Calu3 (cell line): Measurements from ENCODE around the gene IQSEC3. TPM values are rescaled to one million over a fixed set of nuclear protein-coding genes. Genes with fewer than 3 reads are reported as not detected.

Experiments used
- BruUV-seq: library from RNA; stranded (reverse); fragments of 400-500 nt; replicated peaks from 2 replicates; lab custom pipeline; 2021; lab: Mats Ljungman, UMichigan
- CTCF ChIA-PET: fragments of 300-600 bp; sonication (Branson Sonifier 250); formaldehyde crosslinking; loops from one replicate; lab custom pipeline; 2022; ENCODE audit warnings: antibody characterized with exemption; lab: Charles Lee
- DNase-seq: peaks from one replicate; pipeline ENCODE4 v3.0.0; 2022
- H3K27ac Mint-ChIP-seq: one replicate; pipeline ENCODE4 v1.8.0; 2022; ENCODE audit warnings: mixed read lengths; ENCODE audit not compliant: unreplicated experiment
- H3K27me3 Mint-ChIP-seq: one replicate; pipeline ENCODE4 v1.8.0; 2022; ENCODE audit warnings: mixed read lengths; ENCODE audit not compliant: unreplicated experiment
- H3K36me3 Mint-ChIP-seq: one replicate; pipeline ENCODE4 v1.8.0; 2022; ENCODE audit warnings: mild to moderate bottlenecking, moderate library complexity, mixed read lengths; ENCODE audit not compliant: insufficient read depth, unreplicated experiment
- H3K4me1 Mint-ChIP-seq: one replicate; pipeline ENCODE4 v1.8.0; 2022; ENCODE audit warnings: mild to moderate bottlenecking, low read depth, mixed read lengths; ENCODE audit not compliant: unreplicated experiment
- H3K4me3 Mint-ChIP-seq: one replicate; pipeline ENCODE4 v1.8.0; 2022; ENCODE audit warnings: mild to moderate bottlenecking, low read depth, moderate library complexity, mixed read lengths; ENCODE audit not compliant: unreplicated experiment
- H3K9me3 Mint-ChIP-seq: one replicate; pipeline ENCODE4 v1.8.0; 2022; ENCODE audit warnings: low read depth, mixed read lengths; ENCODE audit not compliant: unreplicated experiment
- CTCF ChIP-seq: fragments of 200-600 bp; IDR thresholded peaks from one replicate; pipeline ENCODE4 v1.8.0; 2022; ENCODE audit warnings: antibody characterized with exemption; ENCODE audit not compliant: unreplicated experiment
- intact Hi-C: fragments of 100-400 bp; cut with micrococcal nuclease; formaldehyde crosslinking; loops from one replicate; pipeline ENCODE4 v1.10.0; 2022; ENCODE audit not compliant: unreplicated experiment
- total RNA-seq: library from RNA; stranded (reverse); gene quantifications from 2 replicates; pipeline ENCODE4 v1.2.3, GENCODE V29; 2022

Gene IQSEC3
- total RNA-seq, 1 experiment from 2014 or later: not detected

- DNase-seq: no peak
- peaks cover 25% of the 10 kb centered on the region for H3K27me3 Mint-ChIP-seq
- peaks cover 19% of the 10 kb centered on the region for H3K4me1 Mint-ChIP-seq
- TF ChIP-seq CTCF: no peak
- no TSS peak for BruUV-seq
- no peak overlapping the region for H3K27ac Mint-ChIP-seq
- no peak overlapping the region for H3K4me3 Mint-ChIP-seq
- H3K9me3 Mint-ChIP-seq: no peaks in the 10 kb centered on the region
- H3K36me3 Mint-ChIP-seq: no peaks in the 10 kb centered on the region
- CTCF ChIA-PET: no interaction called here
- intact Hi-C loops: no loop called here
Observed at GRCh38 chr12:179885-180284, 113.3 kb downstream of the IQSEC3 start.

GRCh38 chr12:180445-180844, 113.9 kb downstream of the IQSEC3 start:
- TF ChIP-seq CTCF: no peak
- BruUV-seq: no TSS peak
- Mint-ChIP-seq H3K4me1 (peaks cover 19% of the 10 kb centered on the region), H3K27me3 (peaks cover 31% of the 10 kb centered on the region), H3K4me3 (no peak overlapping the region), H3K9me3 (no peaks in the 10 kb centered on the region), H3K27ac (no peak overlapping the region), H3K36me3 (no peaks in the 10 kb centered on the region)
- CTCF ChIA-PET: no interaction called here
- intact Hi-C loops: no loop called here
- no peak for DNase-seq

DNA sequence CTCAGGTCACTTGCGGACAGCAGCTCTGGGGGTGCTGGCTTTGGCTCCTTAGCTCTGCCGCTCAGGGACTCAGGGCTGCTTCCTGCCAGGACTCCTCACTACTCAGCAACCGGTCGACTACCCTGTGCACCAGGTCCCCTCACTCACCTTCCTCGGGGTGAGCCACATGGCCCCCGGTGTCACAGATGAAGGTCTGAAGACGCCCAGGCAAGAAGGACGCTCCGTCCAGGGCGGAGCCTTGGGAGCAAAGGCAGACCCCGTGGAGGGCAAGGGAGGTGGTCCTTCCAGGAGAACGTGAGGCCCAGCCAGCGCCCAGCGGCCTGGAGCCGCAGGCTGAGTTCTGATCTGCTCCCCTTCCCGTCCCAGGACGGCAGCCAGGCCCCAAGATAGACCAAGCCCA, 115.4 kb downstream of the IQSEC3 start:
- H3K9me3 Mint-ChIP-seq: no peaks in the 10 kb centered on the region
- no peak overlapping the region for H3K27ac Mint-ChIP-seq
- intact Hi-C loops: no loop called here
- no peak overlapping the region for H3K4me3 Mint-ChIP-seq
- CTCF ChIA-PET: no interaction called here
- no peak for TF ChIP-seq CTCF
- BruUV-seq: no TSS peak
- DNase-seq: no peak
- H3K36me3 Mint-ChIP-seq: no peaks in the 10 kb centered on the region
- peaks cover 11% of the 10 kb centered on the region for H3K4me1 Mint-ChIP-seq
- peaks cover 40% of the 10 kb centered on the region for H3K27me3 Mint-ChIP-seq

DNA sequence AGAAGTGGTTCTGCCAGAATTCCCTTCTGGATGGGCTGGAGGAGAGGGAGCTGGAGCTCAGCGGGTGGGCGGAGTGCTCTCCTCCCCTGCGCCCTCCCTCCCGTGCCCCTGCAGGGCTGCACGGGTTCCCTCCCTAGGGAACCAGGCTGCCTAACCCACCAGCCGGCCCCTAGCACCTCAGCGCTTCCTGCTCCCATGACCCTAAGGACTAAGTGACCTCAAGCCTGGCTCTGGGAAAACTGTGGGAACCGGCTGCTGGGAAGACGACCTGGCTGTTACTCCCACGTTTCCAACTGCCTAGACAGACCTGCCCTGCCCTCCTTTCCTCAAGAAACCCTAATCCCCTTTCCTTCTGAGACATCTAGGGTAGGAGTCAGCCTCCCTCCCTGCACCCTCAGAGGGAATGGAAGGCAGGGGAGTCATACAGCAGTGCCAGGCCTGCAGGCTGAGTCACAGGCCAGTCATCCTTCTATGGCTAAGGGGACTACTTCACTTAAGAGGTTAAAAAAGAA, 115.9 kb downstream of the IQSEC3 start:
- Mint-ChIP-seq H3K9me3 (no peaks in the 10 kb centered on the region), H3K4me1 (peaks cover 9% of the 10 kb centered on the region), H3K36me3 (no peaks in the 10 kb centered on the region), H3K27ac (no peak overlapping the region), H3K27me3 (peaks cover 35% of the 10 kb centered on the region), H3K4me3 (no peak overlapping the region)
- no TSS peak for BruUV-seq
- intact Hi-C loops: no loop called here
- CTCF ChIA-PET: no interaction called here
- no peak for TF ChIP-seq CTCF
- no peak for DNase-seq
